GM12801 (cell line): Measurements from ENCODE around the gene MPV17L.

Source experiments
- CTCF ChIP-seq: IDR thresholded peaks from one replicate; pipeline ENCODE4 v1.5.1; 2011; ENCODE audit warnings: control low read depth; ENCODE audit not compliant: insufficient read length; ENCODE audit errors: extremely low read depth

Gene MPV17L

GRCh38 chr16:15427648-15428239, 32.2 kb downstream of the MPV17L start:
- no peak for TF ChIP-seq CTCF

- no peak for TF ChIP-seq CTCF
These were observed 38.5 kb downstream of the MPV17L start for GRCh38 chr16:15434079-15434424.

- TF ChIP-seq CTCF = no peak
These were observed 39.1 kb downstream of the MPV17L start, which contains the start of gene BMERB1 for GRCh38 chr16:15434425-15435215. Gene BMERB1 (plus strand): TSS chr16:15434588. CDS start chr16:15434654, 66 bp downstream.

- no peak for TF ChIP-seq CTCF
These were observed 39.8 kb downstream of the MPV17L start for GRCh38 chr16:15435216-15435864.

GRCh38 chr16:15439102-15439501, 43.5 kb downstream of the MPV17L start:
- no peak for TF ChIP-seq CTCF

- TF ChIP-seq CTCF = no peak
These were observed 44.0 kb downstream of the MPV17L start for GRCh38 chr16:15439521-15439920.

- no peak for TF ChIP-seq CTCF
These were observed 45.3 kb downstream of the MPV17L start for GRCh38 chr16:15440852-15441251.
